CD4-positive, alpha-beta memory T cell (primary cell): ENCODE data around the gene CEP135. TPM values are rescaled to one million over a fixed set of nuclear protein-coding genes. Genes with fewer than 3 reads are reported as not detected.
A peak's percentile ranks its signal among the peaks of the same experiment; 100 is the strongest.
"Not testable (repeated sequence)": the region's sequence is repeated elsewhere in the genome, so short reads cannot be mapped to it uniquely, and the experiment has no call there.

Experiments
- CTCF ChIA-PET: fragments of 350-600 bp; sonication (Branson Sonifier 250); formaldehyde crosslinking; loops from one replicate; lab custom pipeline; 2021; ENCODE audit warnings: inconsistent platforms; ENCODE audit not compliant: partially characterized antibody; lab: Charles Lee
- POLR2A ChIA-PET: fragments of 350-600 bp; sonication (Branson Sonifier 250); formaldehyde crosslinking; loops from one replicate; lab custom pipeline; 2021; ENCODE audit not compliant: partially characterized antibody; lab: Charles Lee
- DNase-seq, 5 donors: peaks; one replicate each; pipeline versions ENCODE4 v3.0.0 to v3.0.0-alpha.2; 2020 to 2022; ENCODE audit warnings: mixed read lengths in 1 of 5
- H3K27ac ChIP-seq: one replicate; pipeline ENCODE4 v1.7.0; 2013; ENCODE audit warnings: low read depth, low read length
- H3K27me3 ChIP-seq: 2 replicates; pipeline ENCODE4 v1.7.0; 2013; ENCODE audit warnings: mild to moderate bottlenecking, low read length, moderate library complexity; ENCODE audit not compliant: insufficient read depth
- H3K36me3 ChIP-seq: 2 replicates; pipeline ENCODE4 v1.7.0; 2013; ENCODE audit warnings: mild to moderate bottlenecking, low read length, moderate library complexity; ENCODE audit not compliant: insufficient read depth
- H3K4me1 ChIP-seq: 2 replicates; pipeline ENCODE4 v1.7.0; 2013; ENCODE audit warnings: mild to moderate bottlenecking, low read length, moderate library complexity; ENCODE audit not compliant: insufficient read depth
- H3K4me3 ChIP-seq, 2 donors: one replicate each; pipeline ENCODE4 v1.7.0; 2013; ENCODE audit warnings: low read length in 2 of 2, mild to moderate bottlenecking in 1 of 2
- H3K9me3 ChIP-seq, 2 donors: one replicate each; pipeline ENCODE4 v1.7.0; 2013; ENCODE audit warnings: low read length in 2 of 2, control low read depth in 1 of 2; ENCODE audit not compliant: control insufficient read depth in 1 of 2
- H3K27ac Mint-ChIP-seq, 7 donors: one replicate each; pipeline ENCODE4 v1.8.0; 2020 to 2021; ENCODE audit warnings: mixed read lengths in 7 of 7, mild to moderate bottlenecking in 6 of 7, inconsistent platforms in 3 of 7, moderate library complexity in 3 of 7
- H3K27me3 Mint-ChIP-seq, 2 donors: one replicate each; pipeline ENCODE4 v1.8.0; 2020 to 2021; ENCODE audit warnings: mixed read lengths in 2 of 2
- H3K36me3 Mint-ChIP-seq, 2 donors: one replicate each; pipeline ENCODE4 v1.8.0; 2020 to 2021; ENCODE audit warnings: mixed read lengths in 2 of 2, inconsistent platforms in 1 of 2, mild to moderate bottlenecking in 1 of 2
- H3K4me1 Mint-ChIP-seq, 4 donors: one replicate each; pipeline ENCODE4 v1.8.0; 2020 to 2021; ENCODE audit warnings: mixed read lengths in 4 of 4, mild to moderate bottlenecking in 1 of 4
- H3K4me3 Mint-ChIP-seq, 8 donors: one replicate each; pipeline ENCODE4 v1.8.0; 2020 to 2021; ENCODE audit warnings: mixed read lengths in 8 of 8, mild to moderate bottlenecking in 7 of 8, moderate library complexity in 6 of 8, inconsistent platforms in 3 of 8
- H3K9me3 Mint-ChIP-seq, 8 donors: one replicate each; pipeline ENCODE4 v1.8.0; 2020 to 2021; ENCODE audit warnings: mixed read lengths in 8 of 8, mild to moderate bottlenecking in 5 of 8, inconsistent platforms in 3 of 8, moderate library complexity in 1 of 8
- intact Hi-C: fragments of 100-400 bp; cut with micrococcal nuclease; formaldehyde crosslinking; loops from one replicate; pipeline ENCODE4 v1.15.1; 2023
- polyA plus RNA-seq, 2 donors: library from polyadenylated mRNA; unstranded; fragments of 300-500 nt; fragmentation: Illumina TruSeq; gene quantifications; one replicate each; pipeline ENCODE4 v1.2.3, GENCODE V29; 2021
- total RNA-seq, 2 experiments: library from RNA; stranded (reverse); gene quantifications; one replicate each; pipeline ENCODE4 v1.2.3, GENCODE V29; 2021

The CEP135 gene
- total and polyA plus RNA-seq, 4 experiments from 2014 or later = 8.6 to 35.9 (median 22.7) TPM

- H3K9me3 Mint-ChIP-seq = peaks cover 2 to 85% (median 59%) of the 10 kb centered on the region in 8 donors
- H3K27me3 Mint-ChIP-seq, H3K4me3 Mint-ChIP-seq, H3K27ac ChIP-seq, DNase-seq, intact Hi-C loops, H3K4me1 ChIP-seq, H3K9me3 ChIP-seq, CTCF ChIA-PET, H3K27me3 ChIP-seq, POLR2A ChIA-PET, H3K4me1 Mint-ChIP-seq, H3K36me3 ChIP-seq, H3K4me3 ChIP-seq, H3K27ac Mint-ChIP-seq: not testable (repeated sequence)
- peaks cover 47 to 53% of the 10 kb centered on the region in 2 donors for H3K36me3 Mint-ChIP-seq
Observed at GRCh38 chr4:55935907-55936306, 12.8 kb upstream of the CEP135 start.

GRCh38 chr4:55938481-55938880, 10.3 kb upstream of the CEP135 start:
- intact Hi-C loops = no loop called here
- Histone ChIP-seq H3K4me3 (no peak overlapping the region), H3K27ac (no peak overlapping the region), H3K9me3 (peaks cover 0 to 6% of the 10 kb centered on the region in 2 donors), H3K4me1 (no peaks in the 10 kb centered on the region), H3K36me3 (no peaks in the 10 kb centered on the region), H3K27me3 (no peaks in the 10 kb centered on the region)
- Mint-ChIP-seq H3K36me3 (peaks cover 47 to 56% of the 10 kb centered on the region in 2 donors), H3K9me3 (peaks cover 2 to 79% (median 62%) of the 10 kb centered on the region in 8 donors), H3K4me1 (no peaks in the 10 kb centered on the region), H3K4me3 (no peak overlapping the region), H3K27ac (no peak overlapping the region), H3K27me3 (no peaks in the 10 kb centered on the region)
- ChIA-PET CTCF (interaction anchor here (0.9 kb wide), 1 partner anchor 10 kb away, joined by 4 read pairs; the partner anchor contains the start of gene CEP135), POLR2A (no interaction called here)
- no peak for DNase-seq

- no peaks in the 10 kb centered on the region for H3K4me1 ChIP-seq
- Mint-ChIP-seq H3K4me1 (no peaks in the 10 kb centered on the region), H3K4me3 (no peak overlapping the region), H3K27ac (no peak overlapping the region), H3K36me3 (peaks cover 54 to 57% of the 10 kb centered on the region in 2 donors), H3K9me3 (peaks cover 2 to 74% (median 54%) of the 10 kb centered on the region in 8 donors), H3K27me3 (no peaks in the 10 kb centered on the region)
- ChIA-PET POLR2A (interaction anchor here (1.9 kb wide), 1 partner anchor 9 kb away, joined by 10 read pairs; the partner anchor contains the start of gene CEP135), CTCF (interaction anchor here (1.5 kb wide), 1 partner anchor 9 kb away, joined by 6 read pairs; no protein-coding TSS in a partner anchor)
- no peak overlapping the region for H3K4me3 ChIP-seq
- H3K36me3 ChIP-seq = no peaks in the 10 kb centered on the region
- peaks cover 0 to 6% of the 10 kb centered on the region in 2 donors for H3K9me3 ChIP-seq
- intact Hi-C loops = no loop called here
- no peak overlapping the region for H3K27ac ChIP-seq
- DNase-seq = no peak
- no peaks in the 10 kb centered on the region for H3K27me3 ChIP-seq
Observed at GRCh38 chr4:55939421-55939820, 9.3 kb upstream of the CEP135 start.

- peaks cover 11% of the 10 kb centered on the region for H3K4me1 ChIP-seq
- H3K27me3 Mint-ChIP-seq = no peaks in the 10 kb centered on the region
- no peak overlapping the region for H3K27ac ChIP-seq
- H3K27me3 ChIP-seq = no peaks in the 10 kb centered on the region
- ChIA-PET CTCF (interaction anchor here (1.1 to 1.4 kb wide), 2 partner anchors 9 to 74 kb away, joined by 4 to 5 read pairs; no protein-coding TSS in a partner anchor), POLR2A (no interaction called here)
- no peak for DNase-seq
- H3K36me3 ChIP-seq = no peaks in the 10 kb centered on the region
- H3K9me3 Mint-ChIP-seq = peaks cover 0 to 48% (median 35%) of the 10 kb centered on the region in 8 donors
- H3K4me3 ChIP-seq = no peak overlapping the region
- no peak overlapping the region for H3K4me3 Mint-ChIP-seq
- H3K9me3 ChIP-seq = peaks cover 0 to 6% of the 10 kb centered on the region in 2 donors
- H3K27ac Mint-ChIP-seq = no peak overlapping the region
- intact Hi-C loops = no loop called here
- H3K36me3 Mint-ChIP-seq = peaks cover 51% of the 10 kb centered on the region in 2 donors
- peaks cover 6 to 22% (median 12%) of the 10 kb centered on the region in 4 donors for H3K4me1 Mint-ChIP-seq
Observed at GRCh38 chr4:55941881-55942396, 6.8 kb upstream of the CEP135 start.

GRCh38 chr4:55947254-55947882, 1.4 kb upstream of the CEP135 start:
- Histone ChIP-seq H3K27ac (peak overlapping the region; percentile 71), H3K36me3 (no peaks in the 10 kb centered on the region), H3K9me3 (no peaks in the 10 kb centered on the region), H3K4me1 (peaks cover 45% of the 10 kb centered on the region), H3K4me3 (peak overlapping the region; percentile 54 to 65), H3K27me3 (no peaks in the 10 kb centered on the region)
- intact Hi-C loops = loop anchor here (5.0 kb wide), 2 partner anchors 400 to 1030 kb away; partner anchors contain the start of genes CLOCK, NOA1 and POLR2B
- POLR2A ChIA-PET = interaction anchor here (0.5 to 3.0 kb wide), 14 partner anchors 9 to 1031 kb away, joined by 3 to 34 read pairs (median 6); partner anchors contain the start of genes AASDH, NOA1, PAICS and POLR2B
- peaks cover 15 to 31% of the 10 kb centered on the region in 2 donors for H3K36me3 Mint-ChIP-seq
- H3K27me3 Mint-ChIP-seq = no peaks in the 10 kb centered on the region
- H3K27ac Mint-ChIP-seq = peak overlapping the region; percentile 92 to 98 (median 97)
- peak overlapping the region; percentile 86 to 97 (median 94) for H3K4me3 Mint-ChIP-seq
- peaks cover 31 to 56% (median 47%) of the 10 kb centered on the region in 4 donors for H3K4me1 Mint-ChIP-seq
- CTCF ChIA-PET = interaction anchor here (0.7 to 2.9 kb wide), 16 partner anchors 9 to 889 kb away, joined by 3 to 17 read pairs (median 5); partner anchors contain the start of gene SRD5A3
- peaks cover 0 to 5% (median 0%) of the 10 kb centered on the region in 8 donors for H3K9me3 Mint-ChIP-seq
- peak in 1 of 5 donors; percentile 5 for DNase-seq

- ChIA-PET POLR2A (interaction anchor here (0.8 to 3.0 kb wide), 21 partner anchors 8 to 1030 kb away, joined by 3 to 34 read pairs (median 8); partner anchors contain the start of genes AASDH, EXOC1, NOA1 and PAICS), CTCF (interaction anchor here (0.5 to 2.9 kb wide), 44 partner anchors 8 to 1032 kb away, joined by 3 to 17 read pairs (median 4); partner anchors contain the start of genes AASDH, EXOC1, NOA1 and PAICS)
- Mint-ChIP-seq H3K4me3 (peak overlapping the region; percentile 86 to 97 (median 94)), H3K27me3 (no peaks in the 10 kb centered on the region), H3K4me1 (peaks cover 32 to 58% (median 48%) of the 10 kb centered on the region in 4 donors), H3K9me3 (peaks cover 0 to 5% (median 0%) of the 10 kb centered on the region in 8 donors), H3K27ac (peak overlapping the region; percentile 92 to 98 (median 97)), H3K36me3 (peaks cover 18 to 34% of the 10 kb centered on the region in 2 donors)
- Histone ChIP-seq H3K27ac (peak overlapping the region; percentile 71), H3K4me3 (peak overlapping the region; percentile 54 to 65), H3K27me3 (no peaks in the 10 kb centered on the region), H3K36me3 (no peaks in the 10 kb centered on the region), H3K9me3 (no peaks in the 10 kb centered on the region), H3K4me1 (peaks cover 45% of the 10 kb centered on the region)
- DNase-seq = peak; percentile 66 to 82 (median 76)
- intact Hi-C loops = loop anchor here (1.0 to 5.0 kb wide), 9 partner anchors 41 to 1029 kb away; partner anchors contain the start of genes AASDH, CLOCK, EXOC1 and NOA1
Observed at GRCh38 chr4:55947912-55948725, 626 bp upstream of the CEP135 start.
